H9 (cell line): ENCODE measurements around the gene CCDC137. TPM values are rescaled to one million over a fixed set of nuclear protein-coding genes. Genes with fewer than 3 reads are reported as not detected.

Experiments used
- DNase-seq: peaks from one replicate; pipeline ENCODE4 v3.0.0-alpha.2; 2017
- H2AFZ ChIP-seq: one replicate; pipeline ENCODE4 v1.6.1; 2013; ENCODE audit warnings: mild to moderate bottlenecking, low read length, control low read depth, moderate library complexity
- H2AK5ac ChIP-seq: 2 replicates; pipeline ENCODE4 v1.6.1; 2013; ENCODE audit warnings: low read length, control low read depth, mixed read lengths; ENCODE audit not compliant: insufficient read length
- H2BK120ac ChIP-seq: one replicate; pipeline ENCODE4 v1.6.1; 2013; ENCODE audit warnings: low read depth, mild to moderate bottlenecking, low read length, control low read depth, inconsistent platforms; ENCODE audit not compliant: poor library complexity, severe bottlenecking
- H2BK12ac ChIP-seq: 2 replicates; pipeline ENCODE4 v1.6.1; 2013; ENCODE audit warnings: low read length, control low read depth, mixed read lengths, low read depth; ENCODE audit not compliant: insufficient read length
- H2BK15ac ChIP-seq: 2 replicates; pipeline ENCODE4 v1.6.1; 2013; ENCODE audit warnings: low read depth, low read length, control low read depth
- H2BK20ac ChIP-seq: one replicate; pipeline ENCODE4 v1.6.1; 2013; ENCODE audit warnings: low read depth, mild to moderate bottlenecking, low read length, control low read depth, inconsistent platforms; ENCODE audit not compliant: poor library complexity, severe bottlenecking
- H2BK5ac ChIP-seq: 2 replicates; pipeline ENCODE4 v1.6.1; 2013; ENCODE audit warnings: low read length, control low read depth, mixed read lengths; ENCODE audit not compliant: insufficient read length
- H3K14ac ChIP-seq: 2 replicates; pipeline ENCODE4 v1.6.1; 2013; ENCODE audit warnings: low read length, control low read depth; ENCODE audit not compliant: insufficient read depth
- H3K18ac ChIP-seq: 2 replicates; pipeline ENCODE4 v1.6.1; 2013; ENCODE audit warnings: low read depth, mild to moderate bottlenecking, mixed read lengths, low read length, control low read depth; ENCODE audit not compliant: insufficient read length
- H3K23ac ChIP-seq: 2 replicates; pipeline ENCODE4 v1.6.1; 2013; ENCODE audit warnings: low read length, control low read depth, mixed read lengths, low read depth; ENCODE audit not compliant: insufficient read length
- H3K23me2 ChIP-seq: 2 replicates; pipeline ENCODE4 v1.6.1; 2013; ENCODE audit warnings: low read depth, mild to moderate bottlenecking, mixed read lengths, low read length, control low read depth; ENCODE audit not compliant: insufficient read length, poor library complexity, severe bottlenecking
- H3K27ac ChIP-seq: 2 replicates; pipeline ENCODE4 v1.5.1; 2013; ENCODE audit warnings: low read length, control low read depth, mixed read lengths, low read depth; ENCODE audit not compliant: insufficient read length
- H3K27me3 ChIP-seq: 2 replicates; pipeline ENCODE4 v1.6.1; 2013; ENCODE audit warnings: low read length, control low read depth, inconsistent platforms; ENCODE audit not compliant: insufficient read depth
- H3K4ac ChIP-seq: 2 replicates; pipeline ENCODE4 v1.6.1; 2013; ENCODE audit warnings: low read depth, mild to moderate bottlenecking, control low read depth, inconsistent platforms, low read length, moderate library complexity
- H3K4me1 ChIP-seq: 2 replicates; pipeline ENCODE4 v1.6.1; 2013; ENCODE audit warnings: low read length, control low read depth, inconsistent platforms; ENCODE audit not compliant: insufficient read depth
- H3K4me2 ChIP-seq: 2 replicates; pipeline ENCODE4 v1.6.1; 2013; ENCODE audit warnings: low read length, control low read depth, mixed read lengths; ENCODE audit not compliant: insufficient read length, insufficient read depth
- H3K56ac ChIP-seq: 2 replicates; pipeline ENCODE4 v1.6.1; 2013; ENCODE audit warnings: low read depth, mild to moderate bottlenecking, mixed read lengths, low read length, control low read depth; ENCODE audit not compliant: insufficient read length
- H3K79me1 ChIP-seq: 2 replicates; pipeline ENCODE4 v1.6.1; 2013; ENCODE audit warnings: low read depth, mild to moderate bottlenecking, moderate library complexity, low read length, control low read depth, inconsistent platforms; ENCODE audit not compliant: insufficient read depth, poor library complexity, severe bottlenecking
- H3K79me2 ChIP-seq: 2 replicates; pipeline ENCODE4 v1.6.1; 2013; ENCODE audit warnings: low read length, control low read depth, inconsistent platforms; ENCODE audit not compliant: insufficient read depth
- H3K9ac ChIP-seq: 2 replicates; pipeline ENCODE4 v1.6.1; 2013; ENCODE audit warnings: low read length, control low read depth, mixed read lengths; ENCODE audit not compliant: insufficient read length; ENCODE audit errors: extremely low read depth
- H3K9me3 ChIP-seq: one replicate; pipeline ENCODE4 v1.6.1; 2013; ENCODE audit warnings: low read depth, low read length, inconsistent platforms; ENCODE audit not compliant: control insufficient read depth
- H3T11ph ChIP-seq: one replicate; pipeline ENCODE4 v1.6.1; 2013; ENCODE audit warnings: mild to moderate bottlenecking, low read length, control low read depth, inconsistent platforms
- H4K20me1 ChIP-seq: one replicate; pipeline ENCODE4 v1.6.1; 2013; ENCODE audit not compliant: control insufficient read depth, insufficient read length, insufficient read depth
- H4K5ac ChIP-seq: 2 replicates; pipeline ENCODE4 v1.6.1; 2013; ENCODE audit warnings: low read depth, mild to moderate bottlenecking, mixed read lengths, low read length, control low read depth; ENCODE audit not compliant: insufficient read length
- H4K8ac ChIP-seq: replicated peaks from 2 replicates; pipeline ENCODE4 v1.6.1; 2013; ENCODE audit warnings: low read length, control low read depth, mixed read lengths, low read depth; ENCODE audit not compliant: insufficient read length
- H4K91ac ChIP-seq: 2 replicates; pipeline ENCODE4 v1.6.1; 2013; ENCODE audit warnings: low read depth, mild to moderate bottlenecking, moderate library complexity, mixed read lengths, low read length, control low read depth; ENCODE audit not compliant: insufficient read length
- H3K27ac Mint-ChIP-seq, 3 experiments: 2 replicates in 2 of 3; 3 replicates in 1 of 3; pipeline ENCODE4 v1.8.0; 2020 to 2021; ENCODE audit warnings: mixed read lengths in 3 of 3, mild to moderate bottlenecking in 1 of 3, moderate library complexity in 1 of 3
- H3K27me3 Mint-ChIP-seq: 2 replicates; pipeline ENCODE4 v1.8.0; 2021; ENCODE audit warnings: low read depth, mild to moderate bottlenecking, moderate library complexity, mixed read lengths
- H3K36me3 Mint-ChIP-seq, 3 experiments: 2 replicates in 2 of 3; 3 replicates in 1 of 3; pipeline ENCODE4 v1.8.0; 2020 to 2021; ENCODE audit warnings: low read depth in 3 of 3, mixed read lengths in 3 of 3; ENCODE audit not compliant: insufficient read depth in 1 of 3
- H3K4me1 Mint-ChIP-seq, 2 experiments: 2 replicates each; pipeline ENCODE4 v1.8.0; 2020; ENCODE audit warnings: mixed read lengths in 2 of 2
- H3K4me3 Mint-ChIP-seq, 2 experiments: 2 replicates in 1 of 2; 3 replicates in 1 of 2; pipeline ENCODE4 v1.8.0; 2020 to 2021; ENCODE audit warnings: mild to moderate bottlenecking in 2 of 2, mixed read lengths in 2 of 2, moderate library complexity in 1 of 2
- H3K9me3 Mint-ChIP-seq, 2 experiments: 2 replicates in 1 of 2; 3 replicates in 1 of 2; pipeline ENCODE4 v1.8.0; 2020; ENCODE audit warnings: mild to moderate bottlenecking in 2 of 2, mixed read lengths in 2 of 2, moderate library complexity in 1 of 2
- CTCF ChIP-seq: fragments of 200-600 bp; sonication (generic); conservative IDR thresholded peaks from 3 replicates; pipeline ENCODE4 v1.8.0; 2021; ENCODE audit warnings: antibody characterized with exemption, mild to moderate bottlenecking
- WGBS: extraction: QIAGEN DNeasy Blood & Tissue Kit; methylation state at CpG from one replicate; pipeline ENCODE4 v1.1.7; 2013; ENCODE audit warnings: missing lambda C conversion rate, low lambda C conversion rate, mixed read lengths; ENCODE audit not compliant: insufficient read length; ENCODE audit errors: extremely low coverage; 5-methylcytosine and 5-hydroxymethylcytosine counted together
- total RNA-seq: library from RNA; stranded (reverse); gene quantifications from 2 replicates; pipeline ENCODE4 v1.2.1, GENCODE V29; 2021

The CCDC137 gene
- total RNA-seq, 1 experiment from 2014 or later: 60.8 TPM

GRCh38 chr17:81715872-81716673 is 49.5 kb downstream of the CCDC137 start:
- Histone ChIP-seq H3K14ac (no peak overlapping the region), H2BK12ac (no peak overlapping the region), H2BK5ac (no peak overlapping the region), H2AFZ (no peak overlapping the region), H3K27me3 (no peaks in the 10 kb centered on the region), H4K8ac (no peak overlapping the region), H3K9ac (no peak overlapping the region), H3K23ac (no peak overlapping the region), H2BK120ac (no peak overlapping the region), H4K5ac (no peak overlapping the region), H3K79me2 (no peaks in the 10 kb centered on the region; the same call in 1 of the 2 replicates), H3K9me3 (no peaks in the 10 kb centered on the region), H3K4me2 (no peak overlapping the region), H3K4me1 (no peaks in the 10 kb centered on the region; the same call in 1 of the 2 replicates), H3T11ph (no peak overlapping the region), H3K56ac (no peak overlapping the region), H3K79me1 (no peaks in the 10 kb centered on the region), H3K4ac (no peak overlapping the region), H4K91ac (no peak overlapping the region), H3K18ac (no peak overlapping the region), H2BK20ac (no peak overlapping the region), H4K20me1 (no peaks in the 10 kb centered on the region), H2AK5ac (no peak overlapping the region), H3K27ac (no peak overlapping the region), H2BK15ac (no peak overlapping the region), H3K23me2 (peaks cover 12% of the 10 kb centered on the region)
- H3K36me3 Mint-ChIP-seq: peaks cover 6 to 19% (median 14%) of the 10 kb centered on the region in 3 experiments
- H3K4me1 Mint-ChIP-seq: peaks cover 8 to 16% of the 10 kb centered on the region in 2 experiments
- DNase-seq: no peak
- peak; percentile 22; the same call in 1 of the 3 replicates for TF ChIP-seq CTCF
- no peak overlapping the region for H3K4me3 Mint-ChIP-seq
- no peaks in the 10 kb centered on the region; a peak in 1 of 5 replicates for H3K9me3 Mint-ChIP-seq
- no peaks in the 10 kb centered on the region; the same call in 1 of the 2 replicates for H3K27me3 Mint-ChIP-seq
- no peak overlapping the region for H3K27ac Mint-ChIP-seq
- WGBS: no CpG with 5 or more reads among the region's 43 CpGs
